Renal pelvis (tissue), 4 donors: ENCODE results near the gene SLC9A8. TPM values are rescaled to one million over a fixed set of nuclear protein-coding genes. Genes with fewer than 3 reads are reported as not detected.
"Not testable (repeated sequence)": the region's sequence is repeated elsewhere in the genome, so short reads cannot be mapped to it uniquely, and the experiment has no call there.

Source experiments
- DNase-seq: peaks from one replicate; pipeline ENCODE4 v3.0.0-alpha.2; 2013
- polyA plus RNA-seq, 3 donors: library from polyadenylated mRNA; unstranded; fragments of 120-200 nt; gene quantifications; one replicate each; pipeline ENCODE4 v1.2.1, GENCODE V29; 2013; ENCODE audit not compliant: insufficient read length in 3 of 3

Gene SLC9A8
- polyA plus RNA-seq, 3 donors, result 9.3 to 12.8 (median 11.4) TPM

GRCh38 chr20:49785149-49785851, 27.3 kb upstream of the SLC9A8 start:
- DNase-seq, result no peak

- DNase-seq, result no peak
These were observed 26.8 kb upstream of the SLC9A8 start for GRCh38 chr20:49785852-49786175.

GRCh38 chr20:49786196-49786595, 26.4 kb upstream of the SLC9A8 start:
- no peak for DNase-seq

- DNase-seq, result no peak
These were observed 25.8 kb upstream of the SLC9A8 start for GRCh38 chr20:49786668-49787370.

- no peak for DNase-seq
These were observed 25.0 kb upstream of the SLC9A8 start for GRCh38 chr20:49787371-49788357.

- DNase-seq, result no peak
These were observed 22.4 kb upstream of the SLC9A8 start for GRCh38 chr20:49790077-49790798.

GRCh38 chr20:49791165-49791564, 21.5 kb upstream of the SLC9A8 start:
- DNase-seq, result no peak

- DNase-seq, result no peak
These were observed 20.6 kb upstream of the SLC9A8 start for GRCh38 chr20:49792006-49792405.

GRCh38 chr20:49792611-49793010, 20.0 kb upstream of the SLC9A8 start:
- no peak for DNase-seq

- no peak for DNase-seq
These were observed 18.1 kb upstream of the SLC9A8 start for GRCh38 chr20:49794336-49795134.

GRCh38 chr20:49795135-49795424, 17.5 kb upstream of the SLC9A8 start:
- no peak for DNase-seq

- DNase-seq, result no peak
These were observed 15.9 kb upstream of the SLC9A8 start for GRCh38 chr20:49796600-49797343.

GRCh38 chr20:49797344-49797615, 15.3 kb upstream of the SLC9A8 start:
- DNase-seq, result no peak

- DNase-seq, result no peak
These were observed 13.9 kb upstream of the SLC9A8 start for GRCh38 chr20:49798718-49799117.

- no peak for DNase-seq
These were observed 12.9 kb upstream of the SLC9A8 start for GRCh38 chr20:49799698-49800097.

- no peak for DNase-seq
These were observed 9.2 kb upstream of the SLC9A8 start for GRCh38 chr20:49803418-49803817.

GRCh38 chr20:49804364-49804763, 8.3 kb upstream of the SLC9A8 start:
- DNase-seq, result no peak

- not testable (repeated sequence) for DNase-seq
These were observed 7.3 kb upstream of the SLC9A8 start for GRCh38 chr20:49805224-49805876.

- no peak for DNase-seq
These were observed 3.9 kb upstream of the SLC9A8 start for GRCh38 chr20:49808753-49809152.

GRCh38 chr20:49809803-49810359, 2.7 kb upstream of the SLC9A8 start:
- no peak for DNase-seq
